Stimulated activated CD4-positive, alpha-beta T cell treated with anti-CD3 and anti-CD28 coated beads, Interleukin-12 subunit alpha, Interleukin-12 subunit beta, amount 100 ng/mL, for 48 hours (primary cell): ENCODE data around the gene VPS35L.

Experiments used
- DNase-seq, 3 donors: peaks; one replicate each; pipeline ENCODE4 v3.0.0-alpha.2; 2020; ENCODE audit warnings: low read depth in 2 of 3, low spot score in 1 of 3

VPS35L gene

DNA sequence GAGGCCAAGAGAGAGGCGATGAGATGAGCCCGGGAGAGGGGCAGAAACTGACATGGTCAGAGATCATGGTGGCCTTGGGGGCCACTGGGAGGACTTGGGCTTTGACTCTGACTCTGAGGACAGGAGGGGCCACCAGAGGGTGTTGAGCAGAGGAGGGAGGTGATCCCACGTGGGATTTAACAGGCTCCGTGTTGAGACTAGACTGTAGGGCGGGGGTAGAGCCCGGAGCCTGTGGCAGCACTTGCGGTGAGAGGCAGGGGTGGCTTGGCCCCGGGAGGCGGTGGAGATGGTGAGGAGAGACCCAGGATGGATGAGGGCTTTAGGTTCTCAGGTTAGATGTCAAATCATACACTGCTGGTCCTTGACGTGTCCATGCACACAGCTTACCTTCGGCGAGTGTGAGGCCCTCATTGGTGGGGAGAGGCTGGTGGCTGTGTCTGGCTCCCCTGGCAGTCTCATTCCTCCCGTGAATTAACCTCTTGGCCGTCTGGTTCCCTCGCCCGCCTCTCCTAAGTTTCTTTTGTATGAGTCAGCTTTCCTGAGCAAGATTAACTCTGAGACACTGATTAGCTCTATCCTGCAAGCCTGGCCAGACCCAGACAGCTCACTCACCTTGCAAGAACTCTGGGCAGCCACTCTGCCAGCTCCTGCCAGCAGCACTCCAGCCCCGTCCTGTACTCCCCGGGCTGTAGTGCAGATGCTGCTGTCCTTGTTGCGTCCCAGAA, 39.7 kb downstream of the VPS35L start:
- no peak for DNase-seq

DNA sequence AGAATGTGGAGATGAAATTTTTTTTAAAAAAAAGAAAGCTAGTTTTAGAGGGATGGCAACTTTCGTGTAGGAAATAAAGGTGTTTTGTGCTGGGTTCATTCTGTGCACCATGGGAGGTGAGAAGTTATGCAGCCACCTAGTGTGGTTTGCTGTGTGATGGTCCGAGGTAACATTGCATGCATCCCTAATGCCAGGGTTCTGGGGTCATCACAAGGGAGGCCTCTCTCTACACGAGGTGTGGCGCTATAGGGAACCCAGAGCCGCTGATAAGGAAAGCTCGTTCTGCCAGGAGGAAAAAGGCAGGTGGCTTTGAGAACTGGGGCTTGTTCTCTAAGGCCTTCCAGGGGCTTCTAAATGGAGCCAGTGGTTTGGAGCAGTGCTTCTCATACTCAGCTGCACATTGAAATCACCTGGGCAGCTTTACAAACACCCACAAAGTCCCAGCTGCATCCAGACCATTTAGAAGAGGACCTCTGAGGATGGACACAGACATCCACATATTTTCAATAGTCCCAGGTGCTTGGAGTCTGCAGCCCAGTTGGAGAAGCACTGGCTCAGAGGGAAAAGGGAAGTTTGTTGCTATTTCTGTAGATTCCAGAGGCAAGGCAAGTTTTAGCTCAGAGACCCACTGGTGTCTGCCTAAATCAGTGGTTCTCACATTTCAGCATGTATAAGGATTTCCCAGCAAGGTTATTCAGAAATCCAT, 43.5 kb downstream of the VPS35L start:
- no peak for DNase-seq

DNA sequence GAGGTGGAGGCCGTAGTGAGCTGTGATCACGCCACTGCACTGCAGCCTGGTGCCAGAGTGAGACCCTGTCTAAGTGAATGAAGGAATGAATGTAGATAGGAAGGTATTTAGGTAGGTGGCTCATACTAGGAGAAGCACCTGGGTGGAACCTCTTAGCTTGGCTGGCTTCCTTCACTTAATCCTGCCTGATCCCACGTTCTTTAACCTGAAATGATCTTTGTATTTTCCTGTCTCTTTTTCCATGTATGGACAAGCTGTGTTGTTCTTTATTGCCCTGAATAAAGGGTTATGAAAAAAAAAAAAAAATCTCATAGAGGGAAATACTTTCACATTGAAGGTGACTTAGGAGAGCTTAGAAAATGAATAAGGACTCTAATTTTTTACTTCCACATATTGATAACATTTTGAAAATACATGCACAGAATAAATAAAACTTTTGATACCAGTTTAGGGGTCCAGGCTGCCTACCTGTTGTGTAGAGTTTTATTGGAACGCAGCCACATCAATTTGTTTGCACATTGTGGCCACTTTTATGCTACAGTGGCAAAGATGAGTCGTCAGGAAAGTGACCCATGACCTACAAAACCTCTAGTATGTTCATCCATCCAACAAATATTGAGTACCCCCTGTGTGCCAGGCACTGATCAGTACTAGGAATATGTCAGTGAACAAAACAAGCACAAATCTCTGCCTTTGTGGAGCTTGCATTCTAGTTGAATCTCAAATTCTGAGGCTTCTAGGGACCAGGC, 44.6 kb downstream of the VPS35L start:
- no peak for DNase-seq

DNA sequence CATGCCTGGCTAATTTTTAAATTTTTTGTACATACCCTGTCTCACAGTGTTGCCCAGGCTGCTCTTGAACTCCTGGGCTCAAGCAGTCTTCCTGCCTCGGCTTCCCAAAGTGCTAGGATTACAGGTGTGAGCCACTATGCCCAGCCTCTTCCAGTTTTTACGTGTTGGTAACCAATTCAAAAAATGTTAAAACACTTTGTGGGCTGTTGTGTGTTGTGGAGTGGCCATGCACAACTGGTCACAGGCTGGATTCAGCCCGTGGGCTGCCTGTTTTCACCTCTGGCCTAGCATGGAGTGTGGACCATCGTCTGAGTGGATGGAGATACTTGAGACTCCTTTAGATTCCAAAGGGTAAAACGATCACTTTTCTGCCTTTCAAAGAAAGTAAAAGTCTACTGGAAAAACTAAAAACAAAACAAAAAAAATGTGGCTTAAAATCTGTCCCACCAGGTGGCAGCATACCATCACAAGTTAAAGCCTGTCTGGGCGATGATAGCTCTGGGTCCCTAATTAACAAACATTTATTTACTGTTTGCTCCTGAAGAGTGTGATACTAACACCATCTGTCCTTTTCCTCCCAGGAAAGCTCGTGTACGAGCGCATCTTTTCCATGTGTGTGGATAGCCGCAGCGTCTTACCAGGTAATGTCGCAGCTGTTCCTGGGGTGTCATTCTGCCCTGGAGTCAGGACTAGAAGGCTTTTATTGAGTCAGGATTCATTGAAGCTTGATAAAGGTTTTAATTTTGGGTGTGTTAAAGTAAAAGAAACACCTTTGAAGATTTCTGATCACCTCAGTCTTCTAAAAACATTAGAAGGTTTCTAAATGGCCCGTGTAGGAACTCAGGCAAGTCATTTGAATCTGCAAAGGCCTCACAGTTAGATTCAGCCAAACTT, 45.8 kb downstream of the VPS35L start:
- peak in 2 of 3 donors; percentile 7 to 15 for DNase-seq

DNA sequence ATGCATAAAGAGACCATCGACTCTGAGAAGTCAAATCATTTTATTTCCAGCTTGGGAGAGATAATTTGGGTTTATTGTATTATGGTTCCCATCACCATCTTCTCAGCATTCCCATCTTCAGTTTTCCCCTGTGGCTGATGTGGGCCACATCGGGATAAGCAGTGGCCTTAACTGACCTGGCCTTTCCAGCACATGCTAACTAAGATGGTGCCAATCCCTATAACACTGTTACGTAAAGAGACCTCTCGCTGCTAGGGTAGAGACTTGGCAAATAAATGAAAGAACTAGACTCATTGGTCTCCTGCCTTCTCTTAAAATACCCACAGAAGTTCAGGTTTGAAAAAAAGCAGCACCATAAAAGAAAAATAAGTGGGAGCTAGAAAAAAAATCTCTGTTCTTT, 49.4 kb downstream of the VPS35L start:
- DNase-seq, result no peak

DNA sequence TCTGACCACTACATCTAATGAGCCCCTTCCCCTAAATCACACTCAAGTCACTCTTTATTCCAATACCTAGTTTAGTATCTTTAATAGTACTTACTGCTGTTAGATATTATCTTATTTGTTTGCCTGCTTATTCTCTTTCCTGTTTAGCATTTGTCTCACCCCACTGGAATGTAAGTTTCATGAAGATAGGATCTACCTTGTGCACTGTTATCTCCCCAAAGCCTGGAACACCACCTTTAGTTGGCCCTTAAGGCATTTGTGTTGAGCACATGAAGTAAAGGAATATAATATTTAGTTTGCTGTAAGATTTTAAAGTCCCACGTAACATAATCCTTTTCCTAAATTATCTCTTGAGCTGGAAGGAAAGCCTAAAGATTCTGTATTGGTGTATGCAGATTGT, 50.2 kb downstream of the VPS35L start:
- no peak for DNase-seq

DNA sequence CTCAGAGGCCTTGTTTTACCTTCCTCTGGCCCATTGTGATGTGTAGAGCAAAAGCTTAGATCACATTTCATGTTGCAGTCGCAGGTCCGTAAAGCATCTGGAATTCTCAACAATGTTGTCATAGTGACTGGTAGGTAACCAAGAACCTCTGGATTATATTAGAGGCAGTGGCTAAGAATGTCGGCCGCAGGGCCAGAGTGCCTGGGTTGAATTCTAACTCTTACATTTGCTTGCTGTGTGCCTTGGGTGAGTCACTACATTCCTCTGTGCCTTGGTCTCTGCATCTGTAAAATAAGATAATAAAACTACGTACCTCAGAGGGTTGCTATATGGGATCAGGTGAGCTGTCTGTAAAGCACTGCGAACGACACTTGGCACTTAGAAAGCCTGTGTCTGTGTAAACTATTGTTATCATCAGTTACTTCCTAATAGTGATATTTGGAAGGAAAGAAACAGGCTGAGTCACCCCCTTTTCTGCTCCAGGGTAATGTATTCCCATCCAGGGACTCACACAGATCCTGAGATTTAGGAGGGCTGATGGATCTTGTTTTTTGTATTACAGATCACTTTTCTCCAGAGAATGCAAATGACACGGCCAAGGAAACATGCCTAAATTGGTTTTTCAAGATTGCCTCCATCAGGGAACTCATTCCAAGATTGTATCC, 52.2 kb downstream of the VPS35L start:
- no peak for DNase-seq

DNA sequence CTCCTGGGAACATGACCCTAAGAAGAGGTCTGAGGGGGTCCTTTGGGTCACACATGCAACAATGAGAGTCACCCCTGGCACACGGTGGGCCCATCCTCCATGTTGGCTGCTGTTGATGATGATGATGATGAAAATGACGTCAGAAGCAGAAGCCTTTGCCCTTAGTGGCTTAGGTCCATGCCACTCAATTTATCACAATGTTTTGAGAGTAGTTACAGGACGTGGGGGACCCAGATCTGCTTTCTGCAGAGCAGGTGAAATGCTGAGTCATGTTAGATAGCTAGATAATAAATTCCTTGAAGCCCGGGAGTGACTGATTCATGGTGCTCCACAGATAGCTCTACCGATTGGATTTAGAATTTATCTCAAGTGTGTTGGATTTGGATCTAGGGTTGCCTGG, 53.9 kb downstream of the VPS35L start:
- no peak for DNase-seq

DNA sequence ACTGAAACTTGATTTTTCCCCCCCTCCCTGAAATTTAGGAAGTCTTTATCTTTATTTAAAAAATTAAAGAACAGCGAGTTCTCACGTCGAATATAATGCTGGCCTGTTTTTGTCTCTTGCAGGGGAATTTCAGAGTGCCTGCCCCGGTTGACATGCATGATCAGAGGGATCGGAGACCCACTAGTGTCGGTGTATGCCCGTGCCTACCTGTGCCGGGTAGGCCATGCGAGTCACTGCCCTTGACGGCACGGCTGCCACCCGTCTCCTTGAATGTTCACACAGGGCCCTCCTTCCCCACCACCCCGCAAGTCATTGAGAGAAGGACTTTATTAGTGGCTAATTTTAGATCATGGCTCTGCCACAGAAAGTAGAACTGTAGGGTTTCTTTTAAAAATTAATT, 54.7 kb downstream of the VPS35L start:
- DNase-seq, result no peak

DNA sequence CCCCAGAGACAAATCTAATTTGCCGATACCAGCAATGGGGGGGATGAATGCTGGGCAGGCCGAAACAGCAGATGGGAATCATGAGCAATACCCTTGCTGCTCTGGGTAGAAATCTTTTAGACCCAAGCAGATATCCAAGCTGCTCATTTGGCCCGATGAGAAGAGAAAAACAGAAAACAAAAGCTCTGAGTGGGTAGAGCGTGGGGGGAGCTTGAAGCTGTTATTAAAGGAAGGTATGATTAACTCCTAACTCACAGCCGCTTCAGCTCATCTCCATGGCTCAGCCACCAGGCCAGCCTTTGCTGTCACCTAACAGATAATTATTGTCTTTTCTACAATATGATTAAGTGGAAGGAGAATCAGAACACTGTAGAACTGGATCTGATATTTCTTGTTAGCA, 58.3 kb downstream of the VPS35L start:
- no peak for DNase-seq

DNA sequence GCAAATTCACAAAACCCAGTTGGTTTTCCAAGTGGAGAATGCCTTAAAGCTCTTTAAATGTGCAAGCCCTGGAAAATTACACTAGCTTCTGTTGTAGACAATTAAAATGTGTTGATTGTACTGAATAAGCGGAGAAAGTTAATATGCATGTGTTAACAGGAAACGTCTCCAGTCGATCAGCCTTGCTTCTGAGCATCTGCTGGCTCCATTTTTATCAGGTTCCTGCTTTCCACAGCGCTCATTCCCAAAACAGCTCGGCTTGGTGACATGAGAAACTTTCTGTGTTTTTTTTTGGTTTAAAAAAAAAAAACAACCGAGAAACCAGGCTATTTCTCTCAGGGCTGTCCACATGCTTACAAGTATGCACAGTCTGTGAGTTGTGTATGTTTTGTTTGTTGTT, 60.7 kb downstream of the VPS35L start:
- no peak for DNase-seq

DNA sequence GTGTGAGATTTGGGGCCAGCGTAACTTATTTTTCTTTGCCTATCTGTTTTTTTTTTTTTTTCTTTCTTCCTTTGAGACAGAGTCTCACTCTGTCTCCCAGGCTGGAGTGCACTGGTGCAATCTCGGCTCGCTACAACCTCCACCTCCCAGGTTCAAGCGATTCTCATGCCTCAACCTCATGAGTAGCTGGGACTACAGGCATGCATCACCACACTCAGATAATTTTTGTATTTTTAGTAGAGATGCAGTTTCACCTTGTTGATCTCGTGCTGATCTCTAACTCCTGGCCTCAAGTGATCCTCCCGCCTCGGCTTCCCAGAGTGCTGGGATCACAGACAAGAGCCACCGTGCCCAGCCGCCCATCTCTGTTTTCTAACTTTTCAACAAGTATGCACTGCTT, 63.4 kb downstream of the VPS35L start:
- no peak for DNase-seq

DNA sequence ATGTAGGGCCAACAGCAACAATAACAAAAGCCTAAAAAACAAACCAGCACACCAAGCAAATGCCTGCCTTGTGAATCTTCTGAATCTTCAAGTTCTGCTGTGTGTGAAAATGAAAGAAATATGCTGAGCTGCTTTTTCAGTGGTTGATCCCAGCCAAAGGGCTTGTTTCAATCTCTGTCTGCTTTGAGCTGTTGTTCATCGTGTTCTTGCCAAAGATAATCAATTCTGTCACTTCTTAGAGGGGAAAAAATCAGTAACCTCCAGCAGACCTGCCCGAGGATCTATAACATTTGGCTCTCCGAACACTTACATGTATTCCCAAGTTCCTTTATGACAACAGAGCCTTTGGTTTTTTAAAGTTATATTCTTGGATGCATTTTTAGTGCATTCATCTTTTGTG, 65.9 kb downstream of the VPS35L start:
- no peak for DNase-seq

DNA sequence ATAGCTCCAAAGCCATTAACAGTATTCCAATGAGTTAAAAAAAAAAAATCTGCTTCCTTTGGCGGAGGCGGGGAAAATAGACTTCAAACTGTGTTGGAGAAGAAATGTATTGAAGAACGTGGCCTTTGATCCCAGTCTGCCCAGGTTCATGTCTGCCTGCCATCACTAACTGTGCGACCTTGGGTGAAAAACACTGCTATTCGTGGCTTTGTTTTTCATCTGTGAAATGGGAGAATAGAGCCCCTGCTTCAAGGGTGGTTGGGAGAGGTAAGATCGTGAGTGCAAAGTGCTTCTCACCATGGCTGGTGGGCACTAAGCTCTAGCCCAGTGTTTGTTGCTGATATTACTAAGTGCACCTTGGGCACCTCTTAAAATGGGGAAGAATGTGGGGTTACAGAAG, 69.5 kb downstream of the VPS35L start:
- DNase-seq, result no peak

DNA sequence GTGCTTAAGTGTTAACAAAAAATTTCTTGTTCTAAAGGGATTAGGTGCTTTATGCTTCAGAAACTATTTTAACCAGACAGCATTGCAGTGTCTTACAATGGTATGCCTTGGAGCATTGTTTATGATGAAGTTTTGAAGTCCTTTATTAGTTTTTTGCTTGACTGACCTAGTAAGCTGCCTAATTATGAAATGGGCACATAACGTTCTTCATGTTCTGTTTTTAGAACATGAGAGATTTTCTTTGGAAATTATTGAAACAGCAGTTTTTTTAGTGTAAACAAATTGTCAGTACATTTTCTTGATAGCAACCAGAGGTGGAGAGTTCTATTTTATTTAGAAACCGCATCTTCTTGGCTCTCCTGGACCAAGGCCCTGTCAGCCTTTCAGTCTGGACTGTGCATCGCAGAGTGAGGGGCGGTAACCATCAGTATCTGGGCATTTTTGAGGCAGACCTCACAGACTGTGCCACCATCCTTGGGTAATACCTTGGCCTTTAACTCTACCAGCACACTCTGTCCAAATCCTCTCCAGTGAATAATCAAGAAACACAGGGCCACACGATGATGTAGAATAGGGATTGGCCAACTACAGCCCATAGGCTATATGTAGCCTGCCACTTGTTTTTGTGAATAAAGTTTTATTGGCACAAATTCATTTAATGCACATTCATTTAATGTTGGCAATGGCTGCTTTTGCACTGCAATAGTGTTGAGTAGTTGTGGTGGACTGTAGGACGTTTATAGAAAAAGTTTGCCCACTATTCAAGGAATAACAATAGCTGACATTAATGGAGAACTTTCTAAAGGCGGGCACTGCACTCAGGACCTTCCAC, 81.1 kb downstream of the VPS35L start:
- no peak for DNase-seq

DNA sequence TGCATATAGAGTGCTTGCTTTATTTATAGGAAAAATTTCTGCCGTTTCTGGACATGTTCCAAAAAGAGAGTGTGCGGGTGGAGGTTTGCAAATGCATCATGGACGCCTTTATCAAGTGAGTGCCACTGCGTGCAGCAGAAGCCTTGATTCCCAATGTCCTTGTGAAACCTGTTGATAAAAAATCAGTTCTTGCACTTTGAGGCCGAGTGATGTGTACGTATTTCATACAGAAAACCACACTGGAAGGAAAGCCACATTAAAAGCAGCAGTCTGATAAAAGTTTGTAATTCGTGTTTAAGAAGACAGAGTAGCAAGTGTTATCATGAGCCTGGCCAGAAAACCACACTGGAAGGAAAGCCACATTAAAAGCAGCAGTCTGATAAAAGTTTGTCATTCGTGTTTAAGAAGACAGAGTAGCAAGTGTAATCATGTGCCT, 84.5 kb downstream of the VPS35L start:
- DNase-seq, result no peak

DNA sequence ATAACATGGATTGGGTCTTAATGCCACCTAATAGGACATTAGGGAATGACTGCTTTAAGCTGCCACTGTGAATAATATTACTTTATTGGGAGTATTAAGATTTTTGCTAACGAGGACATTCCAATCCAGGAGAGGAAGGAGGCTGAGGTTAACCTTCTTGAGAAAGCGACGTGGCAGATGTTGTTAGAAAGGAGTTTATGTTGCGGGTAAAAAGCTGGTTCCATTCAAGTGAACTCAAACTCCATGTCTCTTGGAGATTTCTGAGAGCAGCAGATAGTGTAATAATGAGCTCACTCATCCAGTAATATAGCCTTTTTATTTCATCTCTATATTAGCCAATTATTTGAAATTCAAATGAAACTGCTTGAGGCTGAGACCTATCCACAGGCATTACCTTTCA, 87.0 kb downstream of the VPS35L start:
- DNase-seq, result no peak

DNA sequence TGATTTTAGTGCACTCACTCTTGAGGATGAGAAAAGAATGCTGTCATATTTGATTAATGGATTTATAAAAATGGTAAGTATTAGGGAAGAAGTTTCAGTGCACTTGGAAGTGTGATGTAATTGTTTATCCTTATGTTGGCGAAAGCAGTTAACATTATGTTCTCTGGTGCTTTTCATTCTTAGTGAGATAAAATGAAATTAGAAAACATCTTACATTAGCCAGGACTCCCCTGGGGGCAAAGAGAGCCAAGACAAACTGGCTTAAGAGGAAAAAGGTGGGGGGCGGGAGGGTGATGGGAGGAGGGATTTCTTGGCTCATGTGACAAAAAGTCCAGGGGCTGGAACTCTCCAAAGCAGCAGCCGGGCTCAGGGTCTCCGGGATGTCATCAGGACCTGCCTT, 89.4 kb downstream of the VPS35L start:
- no peak for DNase-seq

DNA sequence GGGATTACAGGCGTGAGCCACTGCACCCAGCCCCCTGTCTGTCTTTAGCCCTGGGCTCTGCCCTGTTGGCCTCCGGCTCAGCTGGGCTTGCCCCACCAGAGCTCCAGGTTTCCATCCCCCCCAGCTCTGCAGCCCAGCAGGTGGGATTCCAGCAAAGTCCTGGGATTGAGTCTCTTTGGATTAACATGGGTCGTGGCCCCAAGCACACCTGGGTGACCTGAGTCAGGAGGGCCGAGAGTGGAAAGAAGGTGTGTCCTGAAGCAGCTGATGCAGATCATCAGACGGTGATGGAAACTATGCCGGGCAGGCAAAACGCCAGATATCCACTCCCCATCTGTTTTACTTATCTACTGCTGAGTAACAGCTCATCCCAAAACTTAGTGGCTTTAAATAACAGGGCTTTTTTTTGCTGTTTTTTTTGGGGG, 90.1 kb downstream of the VPS35L start:
- DNase-seq, result no peak

DNA sequence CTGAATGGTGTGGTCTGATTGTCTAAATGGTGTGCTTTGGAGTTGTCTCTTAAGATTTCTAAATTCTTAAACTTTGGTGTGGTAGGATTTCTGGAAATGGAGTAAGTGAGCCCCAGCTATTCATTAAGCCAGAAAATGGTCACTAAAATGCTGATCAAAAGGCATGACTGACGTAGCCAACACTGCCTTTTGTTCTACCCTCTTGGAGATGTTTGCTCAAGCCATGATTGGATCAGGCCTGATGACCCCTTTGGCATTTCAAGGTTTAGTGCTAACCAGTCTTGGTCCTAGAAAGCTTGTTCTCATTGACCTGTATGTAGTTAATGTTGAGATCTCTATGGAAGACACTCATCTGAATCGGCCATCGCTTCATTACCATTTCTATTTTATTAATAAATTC, 94.5 kb downstream of the VPS35L start:
- no peak for DNase-seq
